ENCODE data around the gene TXNDC11.

The TXNDC11 gene

DNA sequence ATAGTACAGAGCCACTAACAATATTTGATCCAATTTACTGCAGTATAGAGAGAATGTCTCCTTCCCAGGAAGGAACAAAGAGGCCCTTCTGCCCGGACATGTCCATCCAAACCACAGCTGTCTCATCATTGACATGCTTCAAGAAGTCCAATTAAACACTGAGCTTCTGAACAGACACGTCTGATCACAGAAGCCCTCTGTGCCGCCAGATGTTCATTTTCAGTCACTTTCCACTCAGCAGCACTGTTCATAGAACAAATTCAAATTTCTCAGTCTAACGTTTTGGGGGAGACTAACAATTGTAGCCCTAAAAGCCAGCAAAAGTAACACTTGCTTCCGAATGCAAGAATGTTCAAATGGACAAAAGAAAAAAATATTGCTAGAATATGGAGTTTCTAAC, 39.1 kb upstream of the TXNDC11 start:
- Histone ChIP-seq H3K4me3 (peak overlapping the region; percentile 36), H3K27ac (peak overlapping the region; percentile 88 to 89)
- no peak for DNase-seq (ENCODE audit: low spot score)
- TF ChIP-seq, protein P1, sequence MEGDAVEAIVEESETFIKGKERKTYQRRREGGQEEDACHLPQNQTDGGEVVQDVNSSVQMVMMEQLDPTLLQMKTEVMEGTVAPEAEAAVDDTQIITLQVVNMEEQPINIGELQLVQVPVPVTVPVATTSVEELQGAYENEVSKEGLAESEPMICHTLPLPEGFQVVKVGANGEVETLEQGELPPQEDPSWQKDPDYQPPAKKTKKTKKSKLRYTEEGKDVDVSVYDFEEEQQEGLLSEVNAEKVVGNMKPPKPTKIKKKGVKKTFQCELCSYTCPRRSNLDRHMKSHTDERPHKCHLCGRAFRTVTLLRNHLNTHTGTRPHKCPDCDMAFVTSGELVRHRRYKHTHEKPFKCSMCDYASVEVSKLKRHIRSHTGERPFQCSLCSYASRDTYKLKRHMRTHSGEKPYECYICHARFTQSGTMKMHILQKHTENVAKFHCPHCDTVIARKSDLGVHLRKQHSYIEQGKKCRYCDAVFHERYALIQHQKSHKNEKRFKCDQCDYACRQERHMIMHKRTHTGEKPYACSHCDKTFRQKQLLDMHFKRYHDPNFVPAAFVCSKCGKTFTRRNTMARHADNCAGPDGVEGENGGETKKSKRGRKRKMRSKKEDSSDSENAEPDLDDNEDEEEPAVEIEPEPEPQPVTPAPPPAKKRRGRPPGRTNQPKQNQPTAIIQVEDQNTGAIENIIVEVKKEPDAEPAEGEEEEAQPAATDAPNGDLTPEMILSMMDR (IDR thresholded peaks at IDR 0.05), result no peak

GRCh38 chr16:11780991-11781680, 38.5 kb upstream of the TXNDC11 start:
- Histone ChIP-seq H3K4me3 (no peak overlapping the region), H3K27ac (peak overlapping the region; percentile 20 to 42)
- TF ChIP-seq, protein P1 (IDR thresholded peaks at IDR 0.05), result no peak
- no peak for DNase-seq (ENCODE audit: low spot score)

- no peak overlapping the region for H3K27ac ChIP-seq
- TF ChIP-seq, protein P1 (IDR thresholded peaks at IDR 0.05), result no peak
These were observed 36.4 kb upstream of the TXNDC11 start for GRCh38 chr16:11779074-11779473.

GRCh38 chr16:11774065-11774626, 31.5 kb upstream of the TXNDC11 start:
- no peak overlapping the region for H3K4me3 ChIP-seq
- DNase-seq (ENCODE audit: low spot score), result no peak
- TF ChIP-seq, protein P1 (IDR thresholded peaks at IDR 0.05), result no peak
- no peak overlapping the region for H3K27ac ChIP-seq

More at GRCh38 chr16:11779074-11779473, 36.4 kb upstream of the TXNDC11 start:
- H3K4me3 ChIP-seq, result no peak overlapping the region
- no peak for DNase-seq (ENCODE audit: low spot score)

GRCh38 chr16:11768849-11769248, 26.2 kb upstream of the TXNDC11 start:
- no peak overlapping the region for H3K27ac ChIP-seq
- TF ChIP-seq, protein P1 (IDR thresholded peaks at IDR 0.05), result no peak
- no peak overlapping the region for H3K4me3 ChIP-seq
- DNase-seq (ENCODE audit: low spot score), result no peak

DNA sequence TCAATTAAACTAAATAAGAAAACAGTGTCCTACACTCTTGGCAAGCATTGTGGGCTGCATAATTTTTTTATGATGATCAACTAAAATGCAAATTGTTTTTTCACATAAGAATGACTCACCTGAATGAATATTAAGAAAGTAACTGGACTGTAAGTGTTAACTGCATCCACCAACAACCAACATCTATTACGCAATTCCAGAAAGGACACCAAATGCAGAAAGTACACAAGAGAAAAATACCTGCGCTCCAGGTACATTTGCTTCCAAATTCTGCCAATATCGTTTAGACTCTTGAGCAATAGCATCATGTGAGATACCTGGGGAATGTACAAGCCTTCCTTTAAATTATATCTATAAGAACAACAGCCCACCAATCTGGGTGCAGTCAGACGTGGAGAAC, 19.8 kb upstream of the TXNDC11 start:
- no peak for DNase-seq (ENCODE audit: low spot score)
- Histone ChIP-seq H3K4me3 (no peak overlapping the region), H3K27ac (no peak overlapping the region)
- TF ChIP-seq, protein P1 (IDR thresholded peaks at IDR 0.05), result no peak

GRCh38 chr16:11759997-11760396, 17.3 kb upstream of the TXNDC11 start:
- no peak overlapping the region for H3K4me3 ChIP-seq
- no peak for DNase-seq (ENCODE audit: low spot score)
- TF ChIP-seq, protein P1 (IDR thresholded peaks at IDR 0.05), result no peak
- no peak overlapping the region for H3K27ac ChIP-seq

Measured in coronary artery (tissue), 2 donors.